Kidney (tissue), 14 donors: ENCODE measurements around the gene PATZ1. TPM values are rescaled to one million over a fixed set of nuclear protein-coding genes. Genes with fewer than 3 reads are reported as not detected.
A peak's percentile ranks its signal among the peaks of the same experiment; 100 is the strongest.

Source experiments
- DNase-seq, 5 donors: peaks; one replicate each; pipeline ENCODE4 v3.0.0-alpha.2; 2013 to 2020
- FAIRE-seq: peaks from 2 replicates; lab custom pipeline; 2012; peaks lifted over from hg19 to GRCh38; lab: Jason Lieb, UNC
- H3K27ac ChIP-seq, 2 donors: one replicate each; pipeline ENCODE4 v1.7.0; 2013; ENCODE audit warnings: low read depth in 2 of 2, low read length in 2 of 2, inconsistent platforms in 1 of 2
- H3K27me3 ChIP-seq: one replicate; pipeline ENCODE4 v1.7.1; 2013; ENCODE audit warnings: low read length, inconsistent platforms; ENCODE audit not compliant: control insufficient read depth, insufficient read depth
- H3K36me3 ChIP-seq, 3 donors: one replicate each; pipeline versions ENCODE4 v1.7.0 to v1.7.1; 2013; ENCODE audit warnings: low read length in 3 of 3, control low read depth in 1 of 3, inconsistent platforms in 1 of 3; ENCODE audit not compliant: insufficient read depth in 3 of 3, control insufficient read depth in 2 of 3
- H3K4me1 ChIP-seq, 3 donors: one replicate each; pipeline versions ENCODE4 v1.7.0 to v1.7.1; 2013; ENCODE audit warnings: low read length in 3 of 3, inconsistent platforms in 1 of 3, low read depth in 1 of 3; ENCODE audit not compliant: control insufficient read depth in 2 of 3, insufficient read depth in 2 of 3
- H3K4me3 ChIP-seq, 3 donors: one replicate each; pipeline versions ENCODE4 v1.7.0 to v1.8.1; 2013; ENCODE audit warnings: low read length in 3 of 3, control low read depth in 1 of 3, inconsistent platforms in 1 of 3
- H3K9ac ChIP-seq, 3 donors: one replicate each; pipeline versions ENCODE4 v1.7.0 to v1.7.1; 2013; ENCODE audit warnings: low read length in 3 of 3, control low read depth in 1 of 3, inconsistent platforms in 1 of 3
- H3K9me3 ChIP-seq, 3 donors: one replicate each; pipeline versions ENCODE4 v1.7.0 to v1.7.1; 2013; ENCODE audit warnings: low read length in 3 of 3, control low read depth in 1 of 3, inconsistent platforms in 1 of 3; ENCODE audit not compliant: control insufficient read depth in 2 of 3, insufficient read depth in 1 of 3
- CTCF ChIP-seq: IDR thresholded peaks from 3 replicates; pipeline ENCODE4 v1.5.1; 2012; ENCODE audit warnings: mild to moderate bottlenecking, moderate library complexity, borderline replicate concordance; ENCODE audit not compliant: insufficient read depth; ENCODE audit errors: extremely low read depth
- intact Hi-C: fragments of 100-400 bp; cut with DNase I; formaldehyde crosslinking; loops from one replicate; pipeline ENCODE4 v1.11.1; 2022
- polyA plus RNA-seq: library from polyadenylated mRNA; stranded (reverse); fragments of 350-450 nt; fragmentation: Illumina TruSeq; extraction: RNeasy Lipid Tissue Mini Kit (QIAGEN cat#74804); gene quantifications from one replicate; pipeline ENCODE4 v1.2.3, GENCODE V29; 2014; ENCODE audit warnings: low read depth, low replicate concordance; ENCODE audit not compliant: insufficient read depth
- total RNA-seq: library from RNA; stranded (reverse); fragmentation: NEBNext Ultra II Directional; extraction: Animal tissue kit (Norgen Biotek cat#: 25700); gene quantifications from one replicate; pipeline ENCODE4 v1.2.1, GENCODE V29; 2021
- donor health status: control.
- donor health status: control.
- donor health status: control.
- donor health status: control.
- donor health status: control.
- donor health status: DM: yes; HTN: yes; CAD: no.
- donor health status: Normal renal cell carcinoma (clear cell type).

The PATZ1 gene
- total and polyA plus RNA-seq, 2 donors from 2014 or later, result 33.3 to 40.9 TPM

GRCh38 chr22:31346733-31347250 lies 646 bp upstream of the PATZ1 start:
- peak overlapping the region; percentile 32 to 34 (median 34) for H3K9ac ChIP-seq
- peak in 4 of 5 donors; percentile 86 to 91 (median 88) for DNase-seq
- TF ChIP-seq CTCF, result no peak
- H3K9me3 ChIP-seq, result no peaks in the 10 kb centered on the region
- H3K27ac ChIP-seq, result peak overlapping the region; percentile 76 to 85
- intact Hi-C loops, result no loop called here
- FAIRE-seq, result no peak
- peaks cover 0 to 2% (median 2%) of the 10 kb centered on the region in 3 donors for H3K36me3 ChIP-seq
- peaks cover 0 to 35% (median 14%) of the 10 kb centered on the region in 3 donors for H3K4me1 ChIP-seq
- H3K27me3 ChIP-seq, result no peaks in the 10 kb centered on the region
- H3K4me3 ChIP-seq, result peak overlapping the region; percentile 49 to 66 (median 59)

GRCh38 chr22:31345331-31346254 lies 553 bp downstream of the PATZ1 start:
- peak overlapping the region; percentile 51 to 58 (median 53) for H3K4me3 ChIP-seq
- H3K9ac ChIP-seq, result no peak overlapping the region

GRCh38 chr22:31344578-31345330 lies 1.4 kb downstream of the PATZ1 start:
- peak overlapping the region; percentile 51 to 58 (median 53) for H3K4me3 ChIP-seq
- DNase-seq (peak; percentile 43 to 84 (median 77)), FAIRE-seq (no peak)
- peak overlapping the region in 2 of 3 donors; percentile 43 for H3K9ac ChIP-seq
- TF ChIP-seq CTCF, result no peak
- peaks cover 0 to 12% (median 7%) of the 10 kb centered on the region in 3 donors for H3K36me3 ChIP-seq
- intact Hi-C loops, result no loop called here
- H3K27me3 ChIP-seq, result no peaks in the 10 kb centered on the region
- peak overlapping the region; percentile 85 to 92 for H3K27ac ChIP-seq
- H3K4me1 ChIP-seq, result peaks cover 0 to 52% (median 28%) of the 10 kb centered on the region in 3 donors
- H3K9me3 ChIP-seq, result no peaks in the 10 kb centered on the region

More at GRCh38 chr22:31345331-31346254, 553 bp downstream of the PATZ1 start:
- TF ChIP-seq CTCF, result peak; percentile 91
- Histone ChIP-seq H3K4me1 (peaks cover 0 to 44% (median 20%) of the 10 kb centered on the region in 3 donors), H3K9me3 (no peaks in the 10 kb centered on the region), H3K27ac (peak overlapping the region; percentile 85 to 92), H3K36me3 (peaks cover 0 to 5% (median 3%) of the 10 kb centered on the region in 3 donors), H3K27me3 (no peaks in the 10 kb centered on the region)
- peak; percentile 89 to 97 (median 94) for DNase-seq
- intact Hi-C loops, result no loop called here
- no peak for FAIRE-seq
